Ishikawa (cell line): ENCODE data around the gene DEXI.

Experiments
- CEBPB ChIP-seq: IDR thresholded peaks from 2 replicates; pipeline ENCODE4 v1.6.1; 2012
- CREB1 ChIP-seq: IDR thresholded peaks from 2 replicates; pipeline ENCODE4 v1.6.1; 2012; ENCODE audit warnings: low read depth
- EGR1 ChIP-seq: IDR thresholded peaks from 2 replicates; pipeline ENCODE4 v1.6.1; 2012
- EP300 ChIP-seq: IDR thresholded peaks from 2 replicates; pipeline ENCODE4 v1.6.1; 2012; ENCODE audit warnings: borderline replicate concordance
- FOXM1 ChIP-seq: IDR thresholded peaks from 2 replicates; pipeline ENCODE4 v1.6.1; 2012; ENCODE audit warnings: low read depth, borderline replicate concordance
- NFIC ChIP-seq: IDR thresholded peaks from 2 replicates; pipeline ENCODE4 v1.6.1; 2012
- RAD21 ChIP-seq: IDR thresholded peaks from 2 replicates; pipeline ENCODE4 v1.6.1; 2012; ENCODE audit warnings: low read depth
- TAF1 ChIP-seq: IDR thresholded peaks from 2 replicates; pipeline ENCODE4 v1.6.1; 2012; ENCODE audit warnings: low read depth, mild to moderate bottlenecking
- TCF12 ChIP-seq: IDR thresholded peaks from 2 replicates; pipeline ENCODE4 v1.6.1; 2012; ENCODE audit warnings: low read depth
- TEAD4 ChIP-seq: IDR thresholded peaks from 2 replicates; pipeline ENCODE4 v1.6.1; 2012
- YY1 ChIP-seq: IDR thresholded peaks from 2 replicates; pipeline ENCODE4 v1.6.1; 2012; ENCODE audit warnings: low read depth
- ZBTB7A ChIP-seq: IDR thresholded peaks from 2 replicates; pipeline ENCODE4 v1.6.1; 2012; ENCODE audit warnings: low read depth
- TF ChIP-seq, protein P1 (sequence below): IDR thresholded peaks from 2 replicates; pipeline ENCODE4 v1.6.1; 2012
- TF ChIP-seq, protein P2 (sequence below): IDR thresholded peaks from 2 replicates; pipeline ENCODE4 v1.6.1; 2012; ENCODE audit warnings: low read depth, mild to moderate bottlenecking
- TF ChIP-seq, protein P3 (sequence below): IDR thresholded peaks from 2 replicates; pipeline ENCODE4 v1.6.1; 2012

Gene DEXI

DNA sequence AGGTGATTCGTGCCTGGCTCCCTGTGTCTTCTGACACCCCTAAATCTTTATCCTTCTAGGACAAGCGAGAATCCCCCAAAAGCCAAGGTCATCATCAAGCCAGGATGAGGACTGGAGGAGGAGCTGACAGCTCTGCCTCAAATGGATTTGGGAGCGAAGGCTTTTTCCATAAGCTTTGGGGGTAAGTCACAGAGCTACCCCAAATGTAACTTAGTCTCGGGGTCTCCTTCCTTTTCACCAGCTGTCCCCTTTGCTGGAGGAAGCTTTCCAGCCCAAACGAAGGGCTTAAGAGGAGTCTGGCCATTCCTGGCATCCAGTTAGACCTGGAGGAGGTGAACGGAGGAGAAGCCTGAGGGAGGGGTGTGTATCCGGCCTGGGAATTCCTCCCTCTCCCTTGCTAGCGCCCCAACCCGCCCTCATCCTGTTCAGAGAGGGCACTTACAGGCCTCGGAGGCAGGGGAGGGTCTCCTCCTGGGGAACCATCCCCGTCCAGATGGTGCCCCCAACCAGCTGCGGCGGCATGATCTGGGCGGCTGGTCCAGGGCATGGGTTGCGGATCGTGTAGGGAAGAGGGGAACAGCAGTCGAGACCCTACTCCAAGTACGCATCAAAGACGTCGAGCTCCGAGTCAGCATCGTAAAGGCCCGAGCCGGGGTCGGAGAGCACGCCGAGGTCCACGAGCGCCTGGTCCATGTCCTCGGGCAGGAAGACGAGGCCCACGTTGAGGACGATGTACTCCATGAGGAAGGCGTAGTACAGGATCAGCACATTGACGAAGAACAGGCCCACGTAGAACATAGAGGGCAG, 938 bp downstream of the DEXI start:
- TF ChIP-seq, protein P1, sequence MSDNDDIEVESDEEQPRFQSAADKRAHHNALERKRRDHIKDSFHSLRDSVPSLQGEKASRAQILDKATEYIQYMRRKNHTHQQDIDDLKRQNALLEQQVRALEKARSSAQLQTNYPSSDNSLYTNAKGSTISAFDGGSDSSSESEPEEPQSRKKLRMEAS = 0 out of 2 replicates have a peak, but pooled peaks have one; percentile 15
- TF ChIP-seq CEBPB (no peak), EP300 (no peak), CREB1 (no peak)

DNA sequence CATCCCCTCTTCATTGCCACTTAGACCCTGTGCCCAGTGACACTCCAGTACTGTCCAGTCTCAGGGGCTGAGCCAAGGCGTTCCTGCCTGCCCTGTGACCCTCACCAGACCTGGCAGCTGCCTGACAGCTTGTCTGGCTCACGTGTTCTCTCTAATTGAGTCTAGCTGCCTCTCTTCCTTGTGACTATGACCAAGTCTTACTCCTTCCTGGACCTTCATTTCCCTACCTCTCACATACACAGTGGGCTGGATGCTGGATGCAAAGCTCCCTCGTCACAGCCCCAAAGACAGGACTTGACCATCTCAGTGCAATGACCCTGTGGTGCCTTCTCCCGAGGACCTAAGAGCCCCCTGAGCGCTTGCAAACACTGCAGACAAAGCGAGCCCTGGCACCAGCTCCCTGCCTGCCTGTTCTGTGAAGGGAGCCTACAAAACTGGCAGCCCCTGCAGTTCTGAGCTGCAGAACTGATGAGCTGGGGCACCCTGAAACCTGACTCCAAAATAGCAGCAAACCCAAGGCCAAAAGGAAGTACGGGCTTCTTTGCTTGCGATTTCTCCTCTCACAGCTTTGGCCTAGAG, 1.7 kb downstream of the DEXI start:
- TF ChIP-seq RAD21 (no peak), TCF12 (no peak), EP300 (no peak), FOXM1 (no peak), CEBPB (no peak), CREB1 (no peak), NFIC (no peak), YY1 (no peak), TEAD4 (no peak), TAF1 (no peak), EGR1 (no peak), ZBTB7A (no peak)
- TF ChIP-seq, protein P2, sequence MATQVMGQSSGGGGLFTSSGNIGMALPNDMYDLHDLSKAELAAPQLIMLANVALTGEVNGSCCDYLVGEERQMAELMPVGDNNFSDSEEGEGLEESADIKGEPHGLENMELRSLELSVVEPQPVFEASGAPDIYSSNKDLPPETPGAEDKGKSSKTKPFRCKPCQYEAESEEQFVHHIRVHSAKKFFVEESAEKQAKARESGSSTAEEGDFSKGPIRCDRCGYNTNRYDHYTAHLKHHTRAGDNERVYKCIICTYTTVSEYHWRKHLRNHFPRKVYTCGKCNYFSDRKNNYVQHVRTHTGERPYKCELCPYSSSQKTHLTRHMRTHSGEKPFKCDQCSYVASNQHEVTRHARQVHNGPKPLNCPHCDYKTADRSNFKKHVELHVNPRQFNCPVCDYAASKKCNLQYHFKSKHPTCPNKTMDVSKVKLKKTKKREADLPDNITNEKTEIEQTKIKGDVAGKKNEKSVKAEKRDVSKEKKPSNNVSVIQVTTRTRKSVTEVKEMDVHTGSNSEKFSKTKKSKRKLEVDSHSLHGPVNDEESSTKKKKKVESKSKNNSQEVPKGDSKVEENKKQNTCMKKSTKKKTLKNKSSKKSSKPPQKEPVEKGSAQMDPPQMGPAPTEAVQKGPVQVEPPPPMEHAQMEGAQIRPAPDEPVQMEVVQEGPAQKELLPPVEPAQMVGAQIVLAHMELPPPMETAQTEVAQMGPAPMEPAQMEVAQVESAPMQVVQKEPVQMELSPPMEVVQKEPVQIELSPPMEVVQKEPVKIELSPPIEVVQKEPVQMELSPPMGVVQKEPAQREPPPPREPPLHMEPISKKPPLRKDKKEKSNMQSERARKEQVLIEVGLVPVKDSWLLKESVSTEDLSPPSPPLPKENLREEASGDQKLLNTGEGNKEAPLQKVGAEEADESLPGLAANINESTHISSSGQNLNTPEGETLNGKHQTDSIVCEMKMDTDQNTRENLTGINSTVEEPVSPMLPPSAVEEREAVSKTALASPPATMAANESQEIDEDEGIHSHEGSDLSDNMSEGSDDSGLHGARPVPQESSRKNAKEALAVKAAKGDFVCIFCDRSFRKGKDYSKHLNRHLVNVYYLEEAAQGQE = no peak
- TF ChIP-seq, protein P1 = no peak
- TF ChIP-seq, protein P3, sequence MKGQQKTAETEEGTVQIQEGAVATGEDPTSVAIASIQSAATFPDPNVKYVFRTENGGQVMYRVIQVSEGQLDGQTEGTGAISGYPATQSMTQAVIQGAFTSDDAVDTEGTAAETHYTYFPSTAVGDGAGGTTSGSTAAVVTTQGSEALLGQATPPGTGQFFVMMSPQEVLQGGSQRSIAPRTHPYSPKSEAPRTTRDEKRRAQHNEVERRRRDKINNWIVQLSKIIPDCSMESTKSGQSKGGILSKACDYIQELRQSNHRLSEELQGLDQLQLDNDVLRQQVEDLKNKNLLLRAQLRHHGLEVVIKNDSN = no peak

DNA sequence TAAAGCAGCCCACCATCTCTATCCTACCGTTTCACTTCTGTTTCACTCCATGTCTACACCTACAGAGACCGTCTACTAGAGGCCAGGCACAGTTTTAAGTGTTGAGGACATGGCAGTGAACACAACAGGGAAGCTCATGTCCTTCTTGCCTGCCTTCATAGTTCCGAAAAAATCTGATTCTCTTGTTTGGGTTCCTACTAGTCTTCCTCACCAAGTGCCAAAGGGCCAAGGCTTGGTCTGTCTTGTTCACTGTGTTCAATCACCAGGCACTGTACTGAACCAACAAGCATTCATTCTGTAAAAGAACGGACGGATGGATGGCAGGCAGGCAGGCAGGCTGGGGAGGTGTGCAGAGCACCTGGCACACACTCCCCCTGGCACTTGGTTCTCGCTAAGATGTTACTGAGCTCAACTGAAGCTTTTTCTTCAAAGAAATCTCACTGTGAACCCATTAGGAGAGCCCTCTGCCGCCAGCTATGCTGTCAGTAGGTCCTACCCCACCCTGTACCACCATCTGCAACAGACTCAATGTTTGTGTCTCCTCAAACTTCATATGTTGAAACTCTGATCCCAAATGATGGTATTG, 2.5 kb downstream of the DEXI start:
- TF ChIP-seq TCF12 (no peak), CREB1 (no peak), TEAD4 (no peak), ZBTB7A (no peak), FOXM1 (no peak), RAD21 (no peak), EGR1 (no peak), NFIC (no peak), EP300 (no peak), TAF1 (no peak), CEBPB (no peak), YY1 (no peak)
- TF ChIP-seq, protein P2 = no peak
- TF ChIP-seq, protein P3 = no peak
- TF ChIP-seq, protein P1 = no peak

DNA sequence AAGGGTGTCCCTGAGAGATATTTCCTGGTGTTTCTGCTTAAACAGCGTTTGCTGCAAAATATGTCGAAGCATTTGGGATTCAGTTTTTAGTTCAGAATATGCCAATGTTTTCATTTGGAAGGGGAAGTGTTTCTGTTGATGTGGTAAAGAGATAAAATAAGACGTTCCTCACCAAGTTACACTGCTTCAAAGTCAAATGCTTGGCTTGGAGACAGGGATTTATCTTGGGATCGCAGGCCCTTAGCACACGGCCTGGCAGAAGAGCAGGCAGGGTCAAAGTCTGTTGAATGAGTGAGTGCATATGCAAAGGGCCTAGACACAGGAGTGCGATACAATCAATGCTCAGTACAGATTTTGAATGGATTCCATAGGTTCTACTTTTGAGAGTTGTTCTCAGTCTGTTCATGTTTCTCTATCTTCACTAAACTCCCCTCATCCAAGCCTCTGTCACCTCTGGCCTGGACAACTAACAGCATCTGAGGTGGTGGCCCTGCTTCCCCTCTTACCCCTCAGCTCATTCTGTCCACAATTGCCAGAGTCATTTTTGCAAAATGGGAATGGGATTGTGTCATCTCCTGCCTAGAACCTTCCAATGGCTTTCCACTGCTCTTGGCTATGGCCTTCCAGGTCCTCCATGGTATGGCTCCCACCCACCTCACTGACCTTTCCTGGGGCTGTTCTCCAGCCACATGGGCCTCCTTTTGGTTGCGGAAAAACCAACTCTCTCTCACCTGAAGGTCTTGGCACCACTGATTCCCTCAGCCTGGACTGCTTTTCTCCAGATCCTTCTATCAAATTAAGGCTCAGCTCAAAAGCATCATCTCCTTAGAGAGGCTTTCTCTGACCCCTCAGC, 3.2 kb downstream of the DEXI start:
- TF ChIP-seq YY1 (no peak), RAD21 (no peak), ZBTB7A (no peak), CEBPB (no peak), TAF1 (no peak)

DNA sequence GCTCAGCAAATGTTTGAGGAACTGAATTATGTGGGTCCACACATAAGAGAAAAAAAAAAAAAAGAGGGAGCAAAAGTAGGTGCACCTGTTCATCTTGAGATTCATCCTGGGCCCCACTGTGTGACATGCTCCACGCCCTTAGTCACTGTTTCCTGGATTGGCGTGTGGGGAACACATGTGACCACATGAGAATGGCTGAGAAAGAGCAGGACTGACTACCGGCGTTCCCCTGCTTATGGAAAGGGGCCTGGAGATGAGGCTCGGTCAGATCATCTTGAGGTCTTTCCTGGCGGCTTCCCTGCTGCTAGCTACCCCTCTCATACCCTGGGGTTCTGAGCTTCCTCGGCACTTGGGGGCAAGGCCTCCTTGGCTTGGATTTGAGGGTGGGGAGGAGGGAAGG, 3.9 kb downstream of the DEXI start:
- no peak for TF ChIP-seq EGR1
- TF ChIP-seq TEAD4 = no peak
- TF ChIP-seq, protein P1 = no peak
- no peak for TF ChIP-seq ZBTB7A
- TF ChIP-seq, protein P3 = no peak
- TF ChIP-seq, protein P2 = no peak
